HT-29 (cell line): ENCODE data around the gene HRH2. TPM values are rescaled to one million over a fixed set of nuclear protein-coding genes. Genes with fewer than 3 reads are reported as not detected.
A peak's percentile ranks its signal among the peaks of the same experiment; 100 is the strongest.
"Not testable (repeated sequence)": the region's sequence is repeated elsewhere in the genome, so short reads cannot be mapped to it uniquely, and the experiment has no call there.

Experiments
- DNase-seq: peaks from one replicate; pipeline ENCODE4 v3.0.0-alpha.2; 2015; ENCODE audit warnings: low spot score
- small RNA-seq: library from RNA; depleted of rRNA; stranded (forward); fragments of <200 nt; gene quantifications from one replicate; pipeline ENCODE3, GENCODE V24; 2014
- total RNA-seq: library from RNA; depleted of rRNA; stranded (reverse); fragments of >200 nt; shearing (Covaris generic); gene quantifications from 2 replicates; pipeline ENCODE4 v1.2.3, GENCODE V29; 2014; rRNA removed

HRH2 gene
- total RNA-seq, 1 experiment from 2014 or later = not detected

DNA sequence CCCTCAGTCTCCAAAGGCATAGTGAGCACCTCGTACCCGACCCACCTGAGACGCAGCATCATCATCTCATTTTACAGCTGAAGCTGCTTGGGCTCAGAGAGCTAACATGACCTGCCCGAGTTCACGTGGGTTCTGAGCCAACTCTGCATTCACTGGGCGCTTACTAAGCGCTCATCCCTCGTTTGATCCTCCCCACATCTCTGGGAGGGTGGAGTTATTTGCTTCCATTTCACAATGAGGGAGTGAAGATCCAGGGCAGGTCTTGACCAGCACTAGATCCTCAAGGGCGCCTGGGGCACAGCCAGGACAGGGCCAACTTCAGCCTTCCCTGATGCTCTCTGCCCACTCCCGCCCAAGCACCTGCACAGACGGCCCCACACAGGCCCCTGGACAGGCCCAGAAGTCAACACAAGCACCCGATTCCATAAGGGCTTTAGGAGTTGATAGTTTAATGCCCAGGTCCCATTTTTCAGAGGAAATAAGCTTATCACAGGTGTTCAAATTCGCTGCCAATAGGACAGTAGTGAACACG lies 80.8 kb downstream of the HRH2 start:
- no peak for DNase-seq

- DNase-seq = no peak
Measured at GRCh38 chr5:175740014-175740413, 82.1 kb downstream of the HRH2 start.

DNA sequence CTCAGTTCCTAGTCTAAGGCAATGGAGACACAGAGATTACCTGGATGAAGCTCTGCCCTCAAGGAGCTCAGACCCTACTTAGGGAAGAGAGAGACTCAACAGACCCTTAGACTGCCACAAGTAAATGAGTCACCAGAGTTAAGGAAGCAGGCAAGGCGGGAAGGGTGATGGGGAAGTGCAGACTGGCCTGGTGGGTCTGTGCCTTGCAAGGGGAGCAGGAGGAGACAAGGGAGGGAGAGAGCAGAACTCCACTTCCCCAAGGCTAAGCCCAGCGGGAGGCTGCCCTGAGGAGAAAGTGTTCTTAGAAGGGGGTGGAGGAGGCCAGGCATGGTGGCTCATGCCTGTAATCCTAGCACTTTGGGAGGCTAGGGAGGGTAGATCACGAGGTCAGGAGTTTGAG lies 83.7 kb downstream of the HRH2 start:
- no peak for DNase-seq

DNA sequence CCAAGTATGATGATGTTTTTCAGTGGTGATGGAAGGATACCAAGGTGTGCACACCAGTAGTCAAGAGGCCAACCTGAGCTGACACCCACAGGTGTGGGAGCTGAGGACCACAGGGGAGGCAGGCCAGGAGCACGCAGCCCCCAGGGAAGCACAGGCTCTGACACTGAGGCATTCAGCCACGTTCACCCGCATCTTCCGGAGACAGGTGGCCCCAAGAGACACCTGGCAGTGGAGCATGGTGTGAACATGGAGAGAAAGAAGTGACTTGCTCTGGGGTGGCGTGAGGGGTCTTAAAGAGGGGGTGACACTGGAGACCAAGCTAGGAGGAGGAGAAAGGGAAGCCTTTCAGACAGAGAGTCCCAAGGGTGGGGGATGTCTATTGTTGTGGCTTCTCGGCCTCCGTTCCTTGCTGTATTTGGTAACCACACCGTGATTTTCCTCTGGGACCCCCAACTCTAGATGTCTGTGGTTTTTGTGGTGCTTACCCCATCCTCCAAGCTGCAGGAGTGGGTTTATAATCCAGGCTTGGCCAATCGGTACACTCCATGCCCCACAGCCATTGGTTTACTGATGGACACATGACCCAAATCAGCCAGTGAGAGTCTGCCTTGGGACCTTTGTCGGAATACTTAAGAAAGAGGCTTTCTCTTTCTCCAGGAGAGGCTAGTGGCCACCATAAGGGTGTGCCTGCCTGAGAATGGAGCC lies 84.6 kb downstream of the HRH2 start:
- no peak for DNase-seq

- peak; percentile 6 for DNase-seq
Measured at GRCh38 chr5:175743676-175744210, 85.9 kb downstream of the HRH2 start.

DNA sequence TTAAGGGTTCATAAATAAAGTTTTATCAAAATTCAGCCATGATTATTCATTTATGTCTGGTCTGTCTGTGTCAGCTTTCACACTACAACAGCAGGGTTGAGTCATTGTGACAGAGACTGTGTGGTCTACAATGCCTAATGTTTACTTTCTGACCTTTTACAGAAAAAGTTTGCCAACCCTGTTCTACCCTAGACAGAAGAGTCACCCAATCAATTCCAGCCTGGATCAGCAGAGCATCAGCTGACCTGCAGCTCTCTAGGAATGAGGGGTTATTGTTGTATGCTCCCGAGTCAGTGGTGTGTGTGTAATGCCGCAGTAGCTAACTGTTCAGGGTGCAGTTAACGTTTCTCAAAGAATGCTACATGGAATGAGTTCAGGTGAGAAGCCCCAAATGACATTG lies 87.3 kb downstream of the HRH2 start:
- no peak for DNase-seq

DNA sequence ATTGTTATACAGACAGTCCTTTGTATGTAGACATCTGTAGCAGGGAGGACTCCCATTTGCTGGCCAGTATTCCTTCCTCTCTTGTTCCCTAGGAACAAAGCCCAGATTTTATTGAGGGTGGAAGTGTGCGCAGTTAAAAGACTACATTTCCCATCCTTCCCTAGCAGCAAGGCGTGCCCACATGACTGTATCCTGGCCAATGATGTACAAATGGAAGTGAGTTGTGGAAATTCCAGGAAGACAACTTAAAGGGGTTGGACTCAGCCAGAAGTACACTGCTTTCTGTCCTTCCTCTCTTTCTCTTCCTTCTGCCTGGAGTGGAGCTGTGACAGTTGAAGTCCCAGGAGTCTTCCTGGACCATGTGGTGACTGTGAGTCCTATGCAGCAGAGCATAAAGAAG lies 89.0 kb downstream of the HRH2 start:
- peak; percentile 7 for DNase-seq

DNA sequence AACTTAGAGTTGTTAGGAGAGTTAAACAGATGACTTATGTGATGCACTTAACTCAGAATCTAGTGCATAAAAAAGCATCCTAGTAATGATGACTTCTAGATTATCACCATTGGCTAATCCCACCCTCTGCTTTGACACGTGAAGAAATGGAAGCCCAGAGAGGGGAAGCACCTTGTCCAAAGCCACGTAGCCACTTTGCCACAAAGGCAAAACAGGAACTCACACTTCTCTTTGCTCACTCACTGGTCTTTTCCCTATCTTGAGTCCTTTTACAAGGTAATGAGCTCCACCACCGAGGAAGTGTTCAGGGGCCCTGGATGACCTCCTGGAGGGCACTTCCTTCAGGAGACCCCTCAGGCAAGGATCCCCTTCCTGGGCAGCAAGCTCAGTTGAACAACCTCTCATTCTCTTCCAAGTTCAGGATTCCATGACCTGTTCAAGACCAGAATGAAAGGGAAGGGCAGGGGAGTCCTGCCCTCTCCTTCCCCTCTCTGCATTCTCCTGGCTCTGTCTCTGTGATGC lies 89.7 kb downstream of the HRH2 start:
- DNase-seq = no peak

- DNase-seq = no peak
Measured at GRCh38 chr5:175748650-175749049, 90.8 kb downstream of the HRH2 start.

DNA sequence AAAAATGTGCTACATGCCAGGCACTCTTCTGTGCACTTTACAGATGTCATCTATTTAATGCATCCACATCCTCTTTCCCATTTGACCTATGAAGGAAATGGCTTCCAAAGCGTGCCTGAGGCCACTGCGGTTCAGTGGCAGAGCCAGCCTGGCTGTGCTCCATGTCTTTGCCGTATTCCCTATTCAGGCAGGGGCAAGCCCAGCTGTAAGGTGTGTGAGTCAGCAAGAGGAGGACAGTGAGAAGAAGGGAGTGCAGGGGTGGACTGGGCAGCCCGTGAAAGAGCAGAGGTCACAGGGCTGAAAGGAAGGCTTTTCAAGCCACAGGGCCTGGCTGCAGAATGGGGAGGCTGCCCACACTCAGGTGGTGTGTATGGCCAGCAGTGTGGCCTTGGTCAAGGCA lies 91.7 kb downstream of the HRH2 start:
- no peak for DNase-seq

GRCh38 chr5:175750511-175750931 lies 92.7 kb downstream of the HRH2 start:
- no peak for DNase-seq

- no peak for DNase-seq
Measured at GRCh38 chr5:175751369-175751768, 93.5 kb downstream of the HRH2 start.

DNA sequence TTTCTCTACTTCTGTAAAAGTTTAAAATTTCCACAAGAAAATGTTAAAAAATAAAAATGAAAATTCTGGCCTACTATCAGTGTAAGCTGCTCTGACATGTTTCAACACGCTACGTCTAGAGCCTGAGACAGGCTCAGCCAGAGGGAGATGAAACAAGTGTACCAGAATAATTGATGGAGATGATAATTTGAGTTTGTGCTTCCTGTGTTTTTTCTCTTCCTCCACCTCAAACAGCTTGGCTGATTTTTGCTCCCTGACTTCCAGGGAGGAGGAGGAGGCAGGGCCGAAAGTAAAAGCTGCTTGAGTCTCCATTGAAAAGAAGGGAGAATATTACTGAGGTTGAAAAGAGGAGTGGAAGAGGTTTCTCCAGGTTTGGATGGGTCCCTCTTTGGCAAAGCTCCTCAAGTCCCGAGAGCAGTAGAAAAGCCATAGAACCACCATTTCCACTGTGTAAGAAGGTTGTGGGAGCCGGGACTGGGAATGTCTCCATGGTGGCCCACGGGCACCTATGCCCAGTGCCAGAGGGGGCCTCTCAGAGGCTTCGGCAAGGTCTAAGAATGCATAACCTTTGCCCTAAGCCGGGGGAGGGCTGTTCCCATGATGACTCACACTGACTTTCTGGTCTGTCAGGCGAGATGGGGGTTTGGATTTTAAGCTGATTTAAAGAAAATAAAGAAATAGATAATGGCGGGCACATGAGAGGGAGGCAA lies 95.1 kb downstream of the HRH2 start:
- no peak for DNase-seq

DNA sequence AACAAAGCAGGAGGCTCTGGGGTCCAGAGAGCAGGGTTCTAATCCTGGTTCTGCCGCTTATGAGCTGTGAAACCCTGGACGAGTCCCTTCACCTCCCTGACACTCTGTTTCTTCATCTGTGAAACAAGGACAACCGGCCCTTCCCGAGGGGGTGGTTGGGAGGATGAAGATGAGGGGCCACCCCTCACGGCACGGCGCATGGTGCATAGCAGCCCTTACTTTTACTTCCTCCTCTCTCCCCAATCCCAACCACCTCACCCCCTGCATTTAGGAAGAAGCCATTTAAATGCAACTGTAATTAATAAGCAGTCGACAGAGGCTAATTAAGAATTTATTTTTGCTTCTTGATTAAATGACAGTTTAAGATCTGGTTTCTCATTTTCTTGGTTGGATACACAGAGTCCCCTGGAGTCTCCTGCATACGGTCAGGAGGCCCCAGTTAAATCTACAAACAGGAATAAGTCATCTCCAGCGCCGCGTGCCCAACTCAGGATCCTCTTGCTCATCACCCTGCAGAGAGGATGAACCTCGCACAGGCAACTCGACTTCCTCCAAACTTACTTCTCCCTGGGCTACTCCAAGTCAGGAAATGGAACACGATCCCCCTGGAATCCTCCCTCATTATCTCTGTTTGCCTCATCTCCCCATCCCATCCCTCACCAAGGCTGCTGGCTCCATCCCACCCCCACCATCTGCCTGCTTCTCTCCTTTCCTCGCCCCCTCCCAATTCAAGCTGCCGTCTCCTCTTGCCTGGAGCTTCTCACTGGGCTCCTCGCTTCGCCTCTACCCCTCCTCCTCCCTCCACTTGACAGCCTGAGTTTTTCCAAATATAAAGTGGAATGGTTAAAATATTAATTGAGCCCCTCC lies 95.9 kb downstream of the HRH2 start:
- no peak for DNase-seq

- not testable (repeated sequence) for DNase-seq
Measured at GRCh38 chr5:175759991-175760390, 102.1 kb downstream of the HRH2 start.

Small RNA genes within 50 kb of the gene (small RNA-seq; reads per million reads assigned to genes)
- gene RN7SKP148 (0.36 reads per million), gene RNU6-226P (not detected)

Other genes with a start within 250 kb of the HRH2 start
- gene DRD1, start 213.9 kb upstream of the HRH2 start, total RNA-seq = not detected in 2 replicates
- 97.9 and 137 TPM in 2 replicates for gene SFXN1, start 179.5 kb upstream of the HRH2 start, total RNA-seq
- 0.03 TPM in 1 of 2 replicates, not detected in the other for gene CPLX2, start 213.5 kb downstream of the HRH2 start, total RNA-seq